Caki2 (cell line): Measurements from ENCODE around the gene CHST12. TPM values are rescaled to one million over a fixed set of nuclear protein-coding genes. Genes with fewer than 3 reads are reported as not detected.
A peak's percentile ranks its signal among the peaks of the same experiment; 100 is the strongest.
"Not testable (repeated sequence)": the region's sequence is repeated elsewhere in the genome, so short reads cannot be mapped to it uniquely, and the experiment has no call there.

ENCODE experiments used
- DNase-seq: peaks from one replicate; pipeline ENCODE4 v3.0.0-alpha.2; 2015; ENCODE audit warnings: low read depth
- in situ Hi-C: cut with HindIII; loops from 2 replicates; pipeline ENCODE4 v1.10.0; 2016; ENCODE audit warnings: low sequenced_read_pairs, low pct_unique_long_range_greater_than_20kb, mixed read lengths
- total RNA-seq: library from RNA; depleted of rRNA; stranded (reverse); fragments of >200 nt; shearing (Covaris generic); gene quantifications from 2 replicates; pipeline ENCODE4 v1.2.3, GENCODE V29; 2014; ENCODE audit warnings: low replicate concordance

CHST12 gene
- total RNA-seq, 1 experiment from 2014 or later, result 12.7 TPM

GRCh38 chr7:2390020-2390816, 13.2 kb upstream of the CHST12 start:
- in situ Hi-C loops, DNase-seq: not testable (repeated sequence)

DNA sequence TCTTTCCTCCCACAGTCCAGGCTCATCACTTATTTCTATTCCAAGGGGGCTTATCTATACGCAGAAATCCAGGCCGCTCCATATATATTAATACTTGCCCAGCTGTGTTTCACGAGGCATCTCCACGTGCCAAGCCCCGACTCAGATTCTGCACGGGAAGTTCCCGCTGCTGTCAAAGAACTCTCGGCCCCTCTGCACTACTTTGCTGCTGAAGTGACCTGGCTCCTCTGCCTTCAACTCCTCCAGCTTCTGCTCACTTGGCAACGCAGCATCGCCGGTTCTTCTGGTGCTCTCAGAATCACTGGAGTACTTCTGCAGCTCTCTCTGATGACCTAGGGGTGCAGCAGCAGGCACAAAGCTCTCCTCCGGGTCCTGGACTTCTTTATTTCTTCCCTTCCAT, 9.7 kb upstream of the CHST12 start:
- in situ Hi-C loops, result no loop called here
- no peak for DNase-seq

DNA sequence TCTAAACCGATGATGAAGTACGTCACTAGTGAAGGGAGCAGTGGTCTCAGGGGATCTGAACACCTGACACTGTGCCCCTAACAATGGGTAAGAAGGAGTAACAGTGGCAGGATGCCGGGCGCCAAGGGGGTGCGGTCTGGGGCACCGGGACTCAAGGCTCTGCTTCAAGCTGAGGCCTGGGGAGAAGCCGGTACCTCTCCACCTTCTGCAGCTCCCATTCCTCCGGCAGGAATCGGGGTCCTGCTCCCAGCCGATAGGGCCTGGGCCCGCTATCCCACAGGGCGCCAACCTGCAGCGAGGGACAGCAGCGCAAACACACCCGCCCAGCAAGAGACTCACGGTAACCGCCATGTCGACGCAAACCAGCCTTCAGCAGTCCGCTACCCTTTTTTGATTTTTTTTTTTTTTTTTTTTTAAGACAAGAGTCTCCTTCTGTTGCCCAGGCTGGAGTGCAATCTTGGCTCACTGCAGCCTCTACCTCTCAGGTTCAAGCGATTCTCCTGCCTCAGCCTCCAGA, 8.8 kb upstream of the CHST12 start:
- no peak for DNase-seq
- in situ Hi-C loops, result no loop called here

DNA sequence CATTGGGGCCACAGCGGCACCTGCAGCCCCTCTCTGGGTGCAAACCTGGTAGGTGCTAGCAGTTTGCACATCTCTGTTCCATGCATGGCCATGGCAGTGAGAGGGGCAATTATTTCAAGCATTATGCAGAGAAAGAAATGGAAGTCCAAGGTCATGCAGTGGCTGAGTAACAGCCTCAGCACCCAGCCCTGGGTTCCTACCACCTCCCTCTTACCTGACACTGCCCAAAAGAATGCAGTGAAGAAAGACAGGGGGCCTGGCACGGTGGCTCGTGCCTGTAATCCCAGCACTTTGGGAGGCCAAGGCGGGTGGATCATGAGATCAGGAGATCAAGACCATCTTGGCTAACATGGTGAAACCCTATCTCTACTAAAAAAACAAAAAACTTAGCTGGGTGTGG, 4.9 kb upstream of the CHST12 start:
- no peak for DNase-seq
- in situ Hi-C loops, result no loop called here

GRCh38 chr7:2399848-2400587, 3.4 kb upstream of the CHST12 start:
- in situ Hi-C loops, result no loop called here

DNA sequence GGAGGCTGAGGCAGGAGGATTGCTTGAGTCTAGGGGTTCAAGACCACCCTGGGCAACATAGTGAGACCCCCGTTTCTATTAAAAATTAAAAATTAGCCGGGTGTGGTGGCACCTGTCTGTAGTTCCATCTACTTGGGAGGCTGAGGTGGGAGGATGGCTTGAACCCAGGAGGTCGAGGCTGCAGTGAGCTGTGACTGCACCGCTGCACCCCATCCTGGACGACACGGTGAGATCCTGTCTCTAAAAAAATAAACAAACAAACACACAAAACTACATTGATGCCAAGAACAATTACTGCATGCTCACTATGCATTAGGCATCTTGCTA, 761 bp upstream of the CHST12 start:
- in situ Hi-C loops, result no loop called here
- no peak for DNase-seq

More at GRCh38 chr7:2399848-2400587, 3.4 kb upstream of the CHST12 start:
- peak; percentile 95 for DNase-seq

DNA sequence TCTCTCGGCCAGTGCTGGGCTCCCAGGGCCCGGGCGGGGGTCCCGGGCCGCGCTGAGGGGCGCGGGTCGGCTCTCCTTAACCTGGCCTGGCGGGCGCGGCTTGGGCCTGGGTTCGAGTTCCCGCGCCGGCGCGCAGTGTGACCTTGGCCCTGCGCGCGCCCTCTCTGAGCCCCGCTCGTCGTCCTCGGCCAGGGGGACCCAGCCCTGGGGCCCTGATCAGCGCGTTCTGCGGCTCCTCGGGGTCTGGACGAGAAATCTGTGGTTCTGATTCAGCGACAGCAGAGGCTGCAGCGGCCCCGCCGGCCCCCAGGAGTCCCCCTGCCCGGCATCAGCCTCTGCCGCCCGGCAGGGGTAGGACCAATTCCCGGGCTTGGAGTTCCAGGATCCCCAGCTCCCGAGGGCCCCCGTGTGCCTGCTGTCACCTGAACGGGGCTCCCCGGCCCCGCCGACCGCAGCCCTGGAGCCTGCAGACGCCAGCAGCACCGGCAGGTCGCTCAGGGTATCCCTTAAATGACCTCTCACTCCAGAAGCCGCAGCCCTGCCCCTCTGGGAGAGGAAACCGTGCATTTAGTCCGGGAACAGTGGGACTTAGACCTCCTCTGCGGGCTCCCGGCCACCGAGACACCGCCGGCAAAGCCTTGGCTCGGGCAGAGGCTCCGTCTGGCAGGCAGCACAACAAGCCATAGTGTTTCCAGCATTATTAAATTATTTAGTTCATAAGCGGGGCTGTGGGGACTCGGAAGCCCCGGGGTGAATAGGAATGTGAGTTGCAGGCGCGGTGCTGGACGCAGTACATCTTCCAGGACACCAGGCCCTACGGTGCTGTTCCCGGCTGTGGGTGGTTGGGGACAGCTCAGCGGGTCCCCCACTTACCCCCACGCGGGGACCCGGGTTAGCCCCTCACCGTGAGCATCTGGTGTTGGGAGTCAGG, 572 bp downstream of the CHST12 start:
- in situ Hi-C loops, result no loop called here
- DNase-seq, result peak; percentile 20

DNA sequence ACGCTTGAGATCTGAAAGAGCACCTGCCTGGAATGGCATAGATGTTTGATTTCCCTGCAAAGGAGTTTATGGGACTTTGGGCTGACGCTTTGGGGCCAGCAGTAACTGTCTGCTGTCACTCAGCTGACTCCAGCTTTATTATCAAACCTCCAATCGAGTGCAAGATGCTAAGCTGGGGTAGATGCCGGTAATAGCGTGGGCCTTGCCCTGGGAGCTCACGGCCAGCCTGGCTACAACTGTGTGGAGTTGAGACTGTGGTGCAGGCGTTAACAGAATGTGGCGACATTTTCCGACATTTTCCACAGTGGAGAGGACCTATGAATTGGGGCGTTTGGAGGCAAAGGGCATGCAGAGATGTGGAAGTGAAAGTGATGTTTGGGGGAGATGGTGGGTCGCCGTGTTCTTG, 1.3 kb downstream of the CHST12 start:
- in situ Hi-C loops, result no loop called here
- DNase-seq, result no peak

GRCh38 chr7:2405201-2405600, 1.8 kb downstream of the CHST12 start:
- no peak for DNase-seq
- in situ Hi-C loops, result no loop called here

- DNase-seq, result no peak
- in situ Hi-C loops, result no loop called here
Observed at GRCh38 chr7:2405601-2406345, 2.4 kb downstream of the CHST12 start.

DNA sequence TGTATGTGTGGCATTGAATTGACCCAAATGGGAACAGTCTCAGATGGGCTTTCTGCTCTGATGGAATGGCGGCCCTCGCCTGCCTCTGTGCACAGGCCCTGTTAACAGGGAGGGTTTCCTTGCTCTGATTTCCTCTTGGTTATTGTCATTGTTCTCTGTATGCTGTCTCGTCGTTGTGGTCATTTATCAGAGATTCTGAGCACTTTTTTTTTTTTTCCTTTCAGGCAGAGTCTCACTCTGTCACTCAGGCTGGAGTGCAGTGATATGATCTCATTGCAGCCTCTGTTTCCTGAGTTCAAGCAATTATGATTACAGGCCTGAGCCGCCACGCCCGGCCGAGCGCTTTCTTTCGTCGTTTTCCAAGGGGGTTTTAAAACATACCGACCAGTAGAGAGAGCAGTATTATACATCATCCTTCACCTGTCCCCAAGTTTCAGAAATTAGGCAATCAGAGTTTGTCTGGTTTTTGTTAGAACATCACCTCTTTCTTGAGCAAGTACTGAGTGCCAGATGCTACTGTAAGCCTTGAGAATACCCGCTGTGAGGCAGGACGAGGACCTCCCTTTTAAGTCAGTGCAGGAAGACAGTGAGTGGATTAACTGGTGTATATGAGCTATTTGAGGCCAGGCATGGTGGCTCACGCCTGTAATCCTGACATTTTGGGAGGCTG, 6.5 kb downstream of the CHST12 start:
- peak; percentile 15 for DNase-seq
- in situ Hi-C loops, result no loop called here

- in situ Hi-C loops, result no loop called here
Observed at GRCh38 chr7:2411049-2411448, 7.6 kb downstream of the CHST12 start.

GRCh38 chr7:2411815-2412586, 8.6 kb downstream of the CHST12 start:
- DNase-seq, result no peak
- in situ Hi-C loops, result no loop called here

More at GRCh38 chr7:2411049-2411448, 7.6 kb downstream of the CHST12 start:
- DNase-seq, result no peak

DNA sequence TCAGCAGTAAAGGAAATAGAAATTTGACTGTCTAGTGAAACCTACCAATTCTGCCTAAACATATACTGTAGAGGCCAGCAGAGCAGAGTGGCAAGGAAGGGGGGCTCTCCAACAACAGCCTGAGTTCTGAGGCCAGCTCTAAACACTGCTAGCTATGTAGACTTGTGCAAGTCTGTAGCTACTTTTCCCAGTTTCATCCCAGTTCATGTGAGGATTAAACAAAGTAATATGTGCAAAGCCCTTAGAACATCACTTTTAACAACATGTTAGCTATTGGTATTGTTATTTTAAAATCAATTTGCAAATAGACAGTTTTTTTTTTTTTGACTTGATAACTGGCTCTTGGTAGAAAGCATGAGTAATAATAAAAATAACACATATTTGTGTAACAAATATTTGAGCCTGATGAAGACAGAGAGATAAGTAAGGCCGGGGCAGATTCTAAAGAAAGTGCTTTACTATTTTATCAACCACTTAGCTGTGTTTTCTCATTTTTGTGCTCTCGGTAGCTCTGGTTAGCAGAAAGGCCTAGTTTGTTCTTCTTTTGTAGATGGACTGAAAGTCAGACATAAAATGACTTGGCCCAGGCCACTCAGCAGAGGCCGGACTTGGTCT, 9.3 kb downstream of the CHST12 start:
- DNase-seq, result no peak
- in situ Hi-C loops, result no loop called here

DNA sequence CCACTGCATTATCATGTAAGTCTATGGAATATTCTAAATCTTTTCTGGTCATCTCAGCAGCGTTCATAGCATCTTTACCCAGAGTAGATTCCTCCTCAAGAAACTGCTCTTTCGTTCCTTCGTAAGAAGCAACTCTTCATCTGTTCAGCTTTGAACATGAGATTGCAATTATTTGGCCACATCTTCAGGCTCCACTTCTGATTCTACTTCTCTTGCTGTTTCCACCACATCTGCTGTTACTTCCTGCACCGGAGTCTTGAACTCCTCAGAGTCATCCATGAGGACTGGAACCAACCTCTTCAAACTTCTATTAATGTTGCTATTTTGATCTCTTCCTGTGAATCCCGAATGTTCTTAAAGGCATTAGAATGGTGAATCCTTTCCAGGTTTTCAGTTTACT, 12.7 kb downstream of the CHST12 start:
- no peak for DNase-seq
- in situ Hi-C loops, result no loop called here

- in situ Hi-C loops, result no loop called here
- DNase-seq, result no peak
Observed at GRCh38 chr7:2416650-2417049, 13.2 kb downstream of the CHST12 start.
